GM12875 (cell line): ENCODE data around the gene EIF1B.
"Not testable (repeated sequence)": the region's sequence is repeated elsewhere in the genome, so short reads cannot be mapped to it uniquely, and the experiment has no call there.

Experiments used
- H3K4me3 ChIP-seq: one replicate; pipeline ENCODE4 v1.5.1; 2011; ENCODE audit warnings: low read depth, low read length, control low read depth
- CTCF ChIP-seq: IDR thresholded peaks from 2 replicates; pipeline ENCODE4 v1.5.1; 2011; ENCODE audit warnings: low read depth, mild to moderate bottlenecking, control low read depth, inconsistent platforms, low read length, moderate library complexity, borderline replicate concordance; ENCODE audit not compliant: insufficient read depth

Gene EIF1B

DNA sequence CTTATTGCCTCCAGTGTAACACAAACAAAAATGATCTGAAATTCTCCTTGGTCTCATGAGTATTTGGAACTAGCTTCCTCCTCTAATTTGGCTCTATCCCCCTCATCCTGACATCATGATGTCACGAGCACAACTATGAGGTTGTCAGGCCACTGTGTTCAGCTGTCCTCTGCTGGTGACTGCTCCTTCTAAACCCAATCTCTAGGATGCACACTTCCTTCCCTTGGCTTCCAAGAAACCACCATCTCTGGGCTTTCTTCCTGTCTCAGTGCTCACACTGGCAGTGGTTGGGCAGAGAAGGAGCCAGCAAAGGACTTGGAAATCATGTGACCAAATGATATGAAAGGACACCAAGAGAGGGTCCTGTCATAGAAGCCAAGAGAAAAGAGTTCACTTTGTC is 30.7 kb upstream of the EIF1B start:
- H3K4me3 ChIP-seq: no peak overlapping the region
- no peak for TF ChIP-seq CTCF

DNA sequence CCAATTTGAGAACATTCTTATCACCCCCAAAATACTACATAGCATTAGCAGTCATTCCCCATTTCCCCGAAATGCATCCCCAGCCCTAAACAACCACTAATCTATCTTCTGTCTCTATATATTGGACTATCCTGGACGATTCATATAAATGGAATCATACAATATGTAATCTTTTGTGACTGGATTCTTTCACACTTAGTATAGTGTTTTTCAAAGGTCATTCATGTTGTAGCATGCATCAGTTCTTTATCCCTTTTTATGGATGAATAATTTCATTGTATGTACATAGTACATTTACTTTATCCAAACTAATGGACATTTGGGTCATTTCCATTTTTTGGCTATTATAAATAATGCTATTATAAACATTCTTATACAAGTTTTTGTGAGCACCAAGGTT is 27.5 kb upstream of the EIF1B start:
- H3K4me3 ChIP-seq: no peak overlapping the region
- TF ChIP-seq CTCF: no peak

DNA sequence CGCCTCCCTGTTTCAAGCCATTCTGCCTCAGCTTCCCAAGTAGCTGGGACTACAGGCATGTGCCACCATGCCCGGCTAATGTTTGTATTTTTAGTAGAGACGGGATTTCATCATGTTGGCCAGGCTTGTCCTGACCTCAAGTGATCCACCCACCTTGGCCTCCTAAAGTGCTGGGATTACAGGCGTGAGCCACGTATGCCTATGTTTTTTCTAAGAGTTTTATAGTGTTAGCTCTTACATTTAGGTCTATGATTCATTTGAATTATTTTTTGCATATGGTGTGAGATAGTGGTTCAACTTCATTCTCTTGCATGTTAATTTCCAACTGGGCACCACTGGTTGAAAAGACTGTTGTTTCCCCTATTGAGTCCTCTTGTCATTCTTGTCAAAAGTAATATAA is 26.4 kb upstream of the EIF1B start:
- H3K4me3 ChIP-seq: not testable (repeated sequence)

DNA sequence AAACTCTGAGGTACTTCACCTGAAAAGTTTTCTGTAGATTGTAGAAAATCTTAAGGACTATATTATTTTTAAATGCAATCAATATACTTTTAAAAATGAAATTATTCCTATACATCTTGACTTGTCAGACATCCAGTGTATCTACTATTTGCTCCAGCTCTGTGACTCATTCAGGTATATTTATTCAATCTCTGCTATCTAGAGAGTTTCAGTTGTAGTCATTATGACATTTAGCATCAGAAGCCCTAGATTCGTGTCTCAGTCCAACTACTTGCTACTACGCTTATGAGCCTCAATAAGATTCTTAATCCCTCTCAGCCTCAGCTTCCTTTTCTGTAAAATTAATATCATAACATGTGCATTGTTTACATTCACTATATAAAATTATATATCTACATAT is 22.3 kb upstream of the EIF1B start:
- H3K4me3 ChIP-seq: no peak overlapping the region
- TF ChIP-seq CTCF: no peak

- H3K4me3 ChIP-seq: no peak overlapping the region
- no peak for TF ChIP-seq CTCF
These were observed 19.1 kb upstream of the EIF1B start for GRCh38 chr3:40290396-40290795.

- no peak overlapping the region for H3K4me3 ChIP-seq
- TF ChIP-seq CTCF: no peak
These were observed 18.0 kb upstream of the EIF1B start for GRCh38 chr3:40291471-40291870.

GRCh38 chr3:40292637-40293349 is 16.7 kb upstream of the EIF1B start:
- TF ChIP-seq CTCF: no peak
- H3K4me3 ChIP-seq: no peak overlapping the region
